CD4-positive, alpha-beta T cell treated with Interleukin-1 beta for 1 hour (primary cell): ENCODE data around the gene ZMYND11.
A peak's percentile ranks its signal among the peaks of the same experiment; 100 is the strongest.

Source experiments
- DNase-seq, 2 donors: peaks; one replicate each; pipeline ENCODE4 v3.0.0-alpha.2; 2020 to 2022

ZMYND11 gene

GRCh38 chr10:135132-135600 is at the start of gene ZMYND11:
Gene ZMYND11, plus strand, starts transcription at chr10:135455. Its CDS starts 44,558 bp downstream, at chr10:180013.
- peak; percentile 71 to 76 for DNase-seq

- DNase-seq: no peak
Measured at GRCh38 chr10:86031-86430, 49.2 kb upstream of the ZMYND11 start.

- DNase-seq: no peak
Measured at GRCh38 chr10:87177-88080, 47.8 kb upstream of the ZMYND11 start.

GRCh38 chr10:88253-88652 is 47.0 kb upstream of the ZMYND11 start:
- no peak for DNase-seq

GRCh38 chr10:89248-89647 is 46.0 kb upstream of the ZMYND11 start:
- no peak for DNase-seq

- no peak for DNase-seq
Measured at GRCh38 chr10:90161-90560, 45.1 kb upstream of the ZMYND11 start.

GRCh38 chr10:91313-91712 is 43.9 kb upstream of the ZMYND11 start:
- no peak for DNase-seq

GRCh38 chr10:92153-92552 is 43.1 kb upstream of the ZMYND11 start:
- no peak for DNase-seq

GRCh38 chr10:92846-93245 is 42.4 kb upstream of the ZMYND11 start:
- DNase-seq: no peak

GRCh38 chr10:94613-95012 is 40.6 kb upstream of the ZMYND11 start:
- no peak for DNase-seq

- DNase-seq: no peak
Measured at GRCh38 chr10:95356-96115, 39.7 kb upstream of the ZMYND11 start.

GRCh38 chr10:96466-96865 is 38.8 kb upstream of the ZMYND11 start:
- DNase-seq: no peak

- DNase-seq: no peak
Measured at GRCh38 chr10:104416-104815, 30.8 kb upstream of the ZMYND11 start.

- no peak for DNase-seq
Measured at GRCh38 chr10:104862-105565, 30.2 kb upstream of the ZMYND11 start.

GRCh38 chr10:105806-106205 is 29.4 kb upstream of the ZMYND11 start:
- DNase-seq: no peak

GRCh38 chr10:106740-107139 is 28.5 kb upstream of the ZMYND11 start:
- DNase-seq: no peak

GRCh38 chr10:112246-112645 is 23.0 kb upstream of the ZMYND11 start:
- no peak for DNase-seq

GRCh38 chr10:124874-125273 is 10.4 kb upstream of the ZMYND11 start:
- DNase-seq: no peak

- peak; percentile 39 to 44 for DNase-seq
Measured at GRCh38 chr10:127612-128432, 7.4 kb upstream of the ZMYND11 start.

- no peak for DNase-seq
Measured at GRCh38 chr10:129810-130209, 5.4 kb upstream of the ZMYND11 start.

GRCh38 chr10:132946-133898 is 2.0 kb upstream of the ZMYND11 start:
- no peak for DNase-seq
